OCI-LY1 (cell line): ENCODE data around the gene BHLHE23.

Experiments used
- CTCF ChIP-seq: fragments of 200-600 bp; sonication (generic), shearing (Covaris generic); IDR thresholded peaks from 2 replicates; pipeline ENCODE4 v1.5.1; 2017; ENCODE audit warnings: mild to moderate bottlenecking, antibody characterized with exemption, low read length, moderate library complexity, mixed read lengths
- EZH2 ChIP-seq: fragments of 200-600 bp; sonication (generic), shearing (Covaris generic); IDR thresholded peaks from 2 replicates; pipeline ENCODE4 v1.8.0; 2017; ENCODE audit warnings: borderline replicate concordance, mixed run types, mild to moderate bottlenecking, antibody characterized with exemption, low read length, moderate library complexity, mixed read lengths

GRCh38 chr20:63000958-63001357 lies 5.8 kb downstream of the BHLHE23 start:
- TF ChIP-seq CTCF (no peak), EZH2 (no peak)
